Mesodermal cell (in vitro differentiated cells): Measurements from ENCODE around the gene SINHCAF.
"Not testable (repeated sequence)": the region's sequence is repeated elsewhere in the genome, so short reads cannot be mapped to it uniquely, and the experiment has no call there.

Source experiments
- H3K27ac ChIP-seq: 2 replicates; pipeline ENCODE4 v1.7.0; 2013; ENCODE audit warnings: mild to moderate bottlenecking, low read depth, low read length, moderate library complexity; ENCODE audit not compliant: severe bottlenecking
- H3K36me3 ChIP-seq: 2 replicates; pipeline ENCODE4 v1.7.1; 2013; ENCODE audit warnings: mild to moderate bottlenecking, low read length, moderate library complexity; ENCODE audit not compliant: control insufficient read depth, insufficient read depth
- H3K4me1 ChIP-seq: one replicate; pipeline ENCODE4 v1.7.1; 2013; ENCODE audit warnings: mild to moderate bottlenecking, low read length; ENCODE audit not compliant: insufficient read depth, control insufficient read depth, poor library complexity, severe bottlenecking
- H3K4me3 ChIP-seq: 2 replicates; pipeline ENCODE4 v1.7.0; 2013; ENCODE audit warnings: low read length, control low read depth, mild to moderate bottlenecking; ENCODE audit not compliant: insufficient read depth, poor library complexity, severe bottlenecking; ENCODE audit errors: extremely low read depth
- H3K9me3 ChIP-seq: 2 replicates; pipeline ENCODE4 v1.7.1; 2013; ENCODE audit warnings: mild to moderate bottlenecking, low read length, moderate library complexity; ENCODE audit not compliant: control insufficient read depth
- WGBS, 2 experiments: methylation state at CpG; one replicate each; pipeline ENCODE4 v1.1.5; 2013; ENCODE audit warnings: missing lambda C conversion rate in 2 of 2; ENCODE audit not compliant: insufficient coverage in 2 of 2; 5-methylcytosine and 5-hydroxymethylcytosine counted together

The SINHCAF gene

GRCh38 chr12:31279390-31279924, 46.5 kb downstream of the SINHCAF start:
- Histone ChIP-seq H3K4me1 (no peaks in the 10 kb centered on the region), H3K9me3 (no peaks in the 10 kb centered on the region), H3K27ac (no peak overlapping the region), H3K4me3 (no peak overlapping the region), H3K36me3 (peaks cover 66% of the 10 kb centered on the region)
- WGBS, 2 experiments, result 91 to 94% methylated on average over 7 of the region's 8 CpGs

- peaks cover 67% of the 10 kb centered on the region for H3K36me3 ChIP-seq
- no peaks in the 10 kb centered on the region for H3K9me3 ChIP-seq
- no peak overlapping the region for H3K4me3 ChIP-seq
- 67% methylated on average over 1 of the region's 1 CpG; no CpG with 5 or more reads in 1 of the 2 experiments for WGBS, 2 experiments
- no peaks in the 10 kb centered on the region for H3K4me1 ChIP-seq
- H3K27ac ChIP-seq, result peak overlapping the region; percentile 31
Measured at GRCh38 chr12:31278832-31279231, 47.1 kb downstream of the SINHCAF start.

GRCh38 chr12:31278424-31278823, 47.5 kb downstream of the SINHCAF start:
- no peaks in the 10 kb centered on the region for H3K9me3 ChIP-seq
- 88% methylated on average over 2 of the region's 4 CpGs; no CpG with 5 or more reads in 1 of the 2 experiments for WGBS, 2 experiments
- no peaks in the 10 kb centered on the region for H3K4me1 ChIP-seq
- H3K36me3 ChIP-seq, result peaks cover 65% of the 10 kb centered on the region
- peak overlapping the region; percentile 19 for H3K27ac ChIP-seq
- no peak overlapping the region for H3K4me3 ChIP-seq

GRCh38 chr12:31277081-31277480, 48.9 kb downstream of the SINHCAF start:
- 88 to 100% methylated on average over 1 to 2 of the region's 2 CpGs for WGBS, 2 experiments
- Histone ChIP-seq H3K4me1 (no peaks in the 10 kb centered on the region), H3K27ac (no peak overlapping the region), H3K9me3 (no peaks in the 10 kb centered on the region), H3K36me3 (peaks cover 51% of the 10 kb centered on the region), H3K4me3 (no peak overlapping the region)

- Histone ChIP-seq H3K27ac (no peak overlapping the region), H3K36me3 (peaks cover 59% of the 10 kb centered on the region), H3K9me3 (no peaks in the 10 kb centered on the region), H3K4me3 (no peak overlapping the region), H3K4me1 (no peaks in the 10 kb centered on the region)
- WGBS, 2 experiments, result 100% methylated on average over 1 to 2 of the region's 2 CpGs
Measured at GRCh38 chr12:31275491-31275890, 50.5 kb downstream of the SINHCAF start.

GRCh38 chr12:31274520-31275300, 51.2 kb downstream of the SINHCAF start:
- Histone ChIP-seq H3K4me3 (no peak overlapping the region), H3K9me3 (no peaks in the 10 kb centered on the region), H3K4me1 (no peaks in the 10 kb centered on the region), H3K27ac (no peak overlapping the region), H3K36me3 (peaks cover 62% of the 10 kb centered on the region)
- 86 to 93% methylated on average over 2 of the region's 2 CpGs for WGBS, 2 experiments

- 87% methylated on average over 4 of the region's 6 CpGs; no CpG with 5 or more reads in 1 of the 2 experiments for WGBS, 2 experiments
- H3K36me3 ChIP-seq, result peaks cover 53% of the 10 kb centered on the region
- H3K27ac ChIP-seq, H3K9me3 ChIP-seq, H3K4me3 ChIP-seq, H3K4me1 ChIP-seq: not testable (repeated sequence)
Measured at GRCh38 chr12:31273794-31274193, 52.2 kb downstream of the SINHCAF start.

GRCh38 chr12:31272607-31273225, 53.2 kb downstream of the SINHCAF start:
- Histone ChIP-seq H3K36me3 (peaks cover 42% of the 10 kb centered on the region), H3K27ac (peak overlapping the region; percentile 3), H3K4me3 (no peak overlapping the region), H3K4me1 (no peaks in the 10 kb centered on the region), H3K9me3 (no peaks in the 10 kb centered on the region)
- 89 to 96% methylated on average over 3 of the region's 4 CpGs for WGBS, 2 experiments

- H3K4me3 ChIP-seq, result no peak overlapping the region
- 80% methylated on average over 1 of the region's 2 CpGs for WGBS, 2 experiments
- no peaks in the 10 kb centered on the region for H3K4me1 ChIP-seq
- H3K27ac ChIP-seq, result no peak overlapping the region
- H3K36me3 ChIP-seq, result peaks cover 16% of the 10 kb centered on the region
- no peaks in the 10 kb centered on the region for H3K9me3 ChIP-seq
Measured at GRCh38 chr12:31267966-31268365, 58.0 kb downstream of the SINHCAF start.

GRCh38 chr12:31265722-31266121, 60.2 kb downstream of the SINHCAF start:
- no peak overlapping the region for H3K4me3 ChIP-seq
- 73% methylated on average over 10 of the region's 11 CpGs for WGBS, 2 experiments
- no peak overlapping the region for H3K27ac ChIP-seq
- no peaks in the 10 kb centered on the region for H3K9me3 ChIP-seq
- H3K4me1 ChIP-seq, result no peaks in the 10 kb centered on the region
- H3K36me3 ChIP-seq, result peaks cover 6% of the 10 kb centered on the region

- Histone ChIP-seq H3K4me3 (no peak overlapping the region), H3K36me3 (no peaks in the 10 kb centered on the region), H3K9me3 (no peaks in the 10 kb centered on the region), H3K27ac (no peak overlapping the region), H3K4me1 (no peaks in the 10 kb centered on the region)
- 88 to 100% methylated on average over 1 to 2 of the region's 3 CpGs for WGBS, 2 experiments
Measured at GRCh38 chr12:31263661-31264060, 62.3 kb downstream of the SINHCAF start.
